Fibroblast of the aortic adventitia (primary cell): ENCODE measurements around the gene MGAT5. TPM values are rescaled to one million over a fixed set of nuclear protein-coding genes. Genes with fewer than 3 reads are reported as not detected.

Experiments used
- DNase-seq: peaks from one replicate; pipeline ENCODE4 v3.0.0-alpha.2; 2010; ENCODE audit warnings: low read depth
- H3K4me3 ChIP-seq: 2 replicates; pipeline ENCODE4 v1.5.1; 2011; ENCODE audit warnings: low read depth, mild to moderate bottlenecking, control low read depth, low read length, moderate library complexity
- CTCF ChIP-seq: IDR thresholded peaks from 2 replicates; pipeline ENCODE4 v1.5.1; 2011; ENCODE audit warnings: mild to moderate bottlenecking, low read length, control low read depth, inconsistent platforms; ENCODE audit not compliant: insufficient read depth
- total RNA-seq: library from RNA; depleted of rRNA; stranded (reverse); fragments of >200 nt; gene quantifications from 2 replicates; pipeline ENCODE4 v1.2.3, GENCODE V29; 2012; ENCODE audit warnings: low replicate concordance

Gene MGAT5
- total RNA-seq, 1 donor: 46.5 TPM

DNA sequence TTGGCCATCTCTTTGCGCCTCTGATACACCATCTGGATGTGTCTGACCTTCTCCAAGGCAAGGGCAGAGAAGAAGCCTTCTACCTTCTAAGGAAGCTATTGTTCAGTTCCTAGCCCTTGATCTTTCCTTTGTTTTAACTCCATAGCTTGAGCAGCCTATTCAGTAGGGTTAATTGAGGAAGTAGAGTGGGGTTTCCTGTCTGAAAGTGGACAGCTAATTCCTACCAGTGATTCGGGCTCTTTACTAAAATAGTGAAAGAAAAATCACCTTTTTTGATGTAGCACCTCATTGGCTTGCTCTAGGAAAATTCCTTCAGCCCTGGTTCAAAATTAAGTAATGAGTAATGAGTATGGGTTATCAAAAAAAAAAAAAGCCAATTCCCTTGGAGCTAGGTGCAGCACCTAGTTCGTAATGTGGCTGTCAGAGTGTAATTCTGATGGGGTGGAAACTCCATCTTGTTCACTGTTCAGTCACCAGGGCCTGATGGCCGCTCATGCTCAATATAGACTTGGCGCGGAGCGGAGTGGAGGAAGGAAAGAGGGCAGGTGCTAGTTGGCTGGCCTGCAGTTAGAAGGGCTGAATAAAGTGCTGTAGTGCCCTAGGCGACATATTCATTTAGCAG is 2.9 kb upstream of the MGAT5 start:
- TF ChIP-seq CTCF: no peak
- H3K4me3 ChIP-seq: no peak overlapping the region
- no peak for DNase-seq

DNA sequence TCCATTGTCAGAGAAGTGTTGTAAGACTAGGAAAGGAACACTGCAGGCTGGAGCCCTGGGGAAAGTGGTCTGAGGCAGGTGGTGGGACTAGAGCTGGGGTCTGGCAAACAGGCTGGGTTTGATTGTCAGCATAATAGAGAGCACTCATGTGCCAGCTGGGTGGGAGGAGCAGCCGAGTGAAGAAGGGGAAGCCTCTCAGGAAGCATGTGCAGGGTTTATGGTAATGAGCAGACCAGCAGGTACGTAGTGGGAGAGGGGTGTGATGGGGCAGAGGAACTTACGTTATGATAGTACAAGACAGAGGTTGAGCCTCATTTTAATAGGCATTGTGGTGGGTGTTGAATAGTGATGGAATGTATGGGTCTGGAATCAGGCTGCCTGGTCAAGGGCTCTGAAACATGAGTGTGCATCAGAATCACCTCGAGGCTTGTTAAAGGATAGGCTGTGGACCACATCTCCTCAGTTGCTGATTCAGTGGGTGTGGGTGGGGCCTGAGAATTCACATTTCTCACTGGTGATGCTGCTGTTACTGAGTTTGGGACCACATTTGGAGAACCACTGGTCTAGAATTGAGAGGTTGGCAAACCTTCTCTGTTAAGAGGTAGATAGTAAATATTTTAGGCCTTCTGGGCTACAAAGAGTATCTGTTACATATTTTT is 1.7 kb upstream of the MGAT5 start:
- no peak for TF ChIP-seq CTCF
- no peak overlapping the region for H3K4me3 ChIP-seq
- DNase-seq: peak; percentile 29

- no peak overlapping the region for H3K4me3 ChIP-seq
- no peak for TF ChIP-seq CTCF
- DNase-seq: no peak
Observed at GRCh38 chr2:134253117-134253704, 661 bp upstream of the MGAT5 start.

DNA sequence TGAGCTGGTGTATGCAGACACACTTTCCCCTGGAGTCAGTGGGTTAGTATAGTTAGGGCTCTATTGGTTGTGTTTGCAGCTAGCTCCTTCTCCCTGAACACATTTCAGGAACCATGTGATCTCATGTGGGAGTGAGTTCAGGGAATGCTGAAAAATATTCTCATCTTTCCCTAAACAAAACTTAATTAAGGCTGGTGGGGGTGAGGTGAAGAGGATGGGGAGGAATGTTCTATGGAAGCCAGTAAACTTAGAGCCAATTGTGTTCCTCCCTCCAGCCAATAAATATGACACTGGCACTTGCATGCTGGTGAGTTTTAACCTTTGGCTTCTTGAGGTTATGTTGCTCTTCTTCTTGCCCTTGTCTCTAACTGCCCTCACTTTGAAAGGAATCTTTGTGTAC is 952 bp downstream of the MGAT5 start:
- H3K4me3 ChIP-seq: no peak overlapping the region
- DNase-seq: no peak
- no peak for TF ChIP-seq CTCF

DNA sequence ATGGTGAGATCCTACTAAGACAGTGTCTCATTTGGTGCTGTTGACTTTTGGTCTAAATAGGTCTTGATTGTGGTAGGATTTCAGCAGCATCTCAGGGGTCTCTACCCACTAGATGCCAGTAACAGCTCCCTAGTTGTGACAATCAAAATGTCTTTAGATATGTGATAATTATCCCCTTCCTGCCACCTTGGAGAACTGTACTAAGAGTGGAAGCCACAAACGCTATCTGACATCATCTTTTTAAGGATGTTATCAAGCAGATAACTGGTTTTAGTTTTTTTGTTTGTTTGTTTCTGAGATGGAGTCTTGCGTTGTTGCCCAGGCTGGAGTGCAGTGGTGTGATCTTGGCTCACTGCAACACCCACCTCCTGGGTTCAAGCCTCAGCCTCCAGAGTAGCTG is 3.1 kb downstream of the MGAT5 start:
- DNase-seq: no peak
- H3K4me3 ChIP-seq: no peak overlapping the region
- TF ChIP-seq CTCF: no peak

DNA sequence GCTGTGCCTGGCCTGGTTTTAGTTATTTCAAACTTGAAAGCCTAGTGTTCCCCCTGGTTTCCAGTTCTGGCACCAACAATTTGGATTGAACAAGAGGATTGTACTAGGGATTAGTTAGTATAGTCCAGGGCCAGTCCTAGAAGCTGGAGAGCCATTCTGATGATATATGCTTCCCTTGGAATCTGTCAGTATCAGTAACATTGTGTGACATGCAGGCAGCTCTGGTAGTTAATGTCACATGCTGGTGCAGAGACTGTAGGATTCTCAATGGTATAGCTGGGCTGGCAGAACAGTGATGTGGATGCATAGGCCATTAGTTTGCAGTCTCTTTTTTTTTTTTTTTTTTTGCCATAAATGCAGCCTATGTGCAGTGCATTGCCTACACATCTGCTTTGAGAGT is 3.6 kb downstream of the MGAT5 start:
- H3K4me3 ChIP-seq: no peak overlapping the region
- no peak for TF ChIP-seq CTCF
- no peak for DNase-seq
